Breast epithelium (tissue), 3 donors: ENCODE data around the gene ENPP4.

Source experiments
- POLR2AphosphoS5 ChIP-seq, 3 donors: sonication (generic); formaldehyde crosslinking; IDR thresholded peaks; one replicate each; pipeline ENCODE4 v1.6.1; 2017; ENCODE audit warnings: antibody characterized with exemption in 3 of 3
- TF ChIP-seq, protein P1 (sequence below), 3 donors: fragments of 450-650 bp; IDR thresholded peaks; one replicate each; pipeline ENCODE4 v1.5.1; 2016 to 2017; ENCODE audit warnings: antibody characterized with exemption in 3 of 3, mild to moderate bottlenecking in 3 of 3, moderate library complexity in 3 of 3

DNA sequence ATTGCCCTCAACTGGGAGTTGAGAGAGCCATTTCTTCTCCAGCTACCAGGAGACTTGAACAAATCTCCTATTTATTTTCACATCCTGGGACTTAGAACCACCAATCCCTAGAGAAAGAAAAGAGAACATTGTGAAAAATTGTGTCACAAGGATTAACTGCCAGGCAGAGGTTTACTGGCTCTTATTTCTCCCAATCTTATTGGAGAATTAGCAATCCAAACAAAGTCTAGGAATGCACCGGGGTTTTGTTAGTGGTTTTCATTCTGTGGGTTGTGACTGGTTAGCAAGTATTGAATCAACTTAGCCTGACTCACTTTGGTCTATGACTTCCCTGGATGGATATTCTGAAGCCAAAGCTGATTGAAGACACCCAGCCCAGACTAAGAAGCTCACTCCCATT, 62.2 kb downstream of the ENPP4 start:
- TF ChIP-seq, protein P1, sequence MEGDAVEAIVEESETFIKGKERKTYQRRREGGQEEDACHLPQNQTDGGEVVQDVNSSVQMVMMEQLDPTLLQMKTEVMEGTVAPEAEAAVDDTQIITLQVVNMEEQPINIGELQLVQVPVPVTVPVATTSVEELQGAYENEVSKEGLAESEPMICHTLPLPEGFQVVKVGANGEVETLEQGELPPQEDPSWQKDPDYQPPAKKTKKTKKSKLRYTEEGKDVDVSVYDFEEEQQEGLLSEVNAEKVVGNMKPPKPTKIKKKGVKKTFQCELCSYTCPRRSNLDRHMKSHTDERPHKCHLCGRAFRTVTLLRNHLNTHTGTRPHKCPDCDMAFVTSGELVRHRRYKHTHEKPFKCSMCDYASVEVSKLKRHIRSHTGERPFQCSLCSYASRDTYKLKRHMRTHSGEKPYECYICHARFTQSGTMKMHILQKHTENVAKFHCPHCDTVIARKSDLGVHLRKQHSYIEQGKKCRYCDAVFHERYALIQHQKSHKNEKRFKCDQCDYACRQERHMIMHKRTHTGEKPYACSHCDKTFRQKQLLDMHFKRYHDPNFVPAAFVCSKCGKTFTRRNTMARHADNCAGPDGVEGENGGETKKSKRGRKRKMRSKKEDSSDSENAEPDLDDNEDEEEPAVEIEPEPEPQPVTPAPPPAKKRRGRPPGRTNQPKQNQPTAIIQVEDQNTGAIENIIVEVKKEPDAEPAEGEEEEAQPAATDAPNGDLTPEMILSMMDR (IDR thresholded peaks at IDR 0.05), result no peak
- no peak for TF ChIP-seq POLR2AphosphoS5 (IDR thresholded peaks at IDR 0.05)
